Amniotic stem cell (primary cell): ENCODE measurements around the gene SSNA1.

Source experiments
- DNase-seq: peaks from one replicate; lab custom pipeline; 2025; lab: John Stamatoyannopoulos, UW

The SSNA1 gene

GRCh38 chr9:137188490-137189296 is at the start of gene SSNA1, which contains the start of gene ANAPC2:
TSS of gene SSNA1 (plus strand) at chr9:137188676. CDS start at chr9:137188727, 51 bp downstream.
TSS of gene ANAPC2 (minus strand) at chr9:137188560. CDS start at chr9:137188532, 28 bp downstream.
- peak; percentile 66 for DNase-seq

- DNase-seq: no peak
Observed at GRCh38 chr9:137138722-137139467, 49.6 kb upstream of the SSNA1 start, which contains the start of gene GRIN1. TSS of gene GRIN1 (plus strand) at chr9:137139154. CDS start at chr9:137139487, 333 bp downstream.

- DNase-seq: no peak
Observed at GRCh38 chr9:137139468-137140150, 48.9 kb upstream of the SSNA1 start.

- DNase-seq: no peak
Observed at GRCh38 chr9:137140151-137141012, 48.1 kb upstream of the SSNA1 start.

- DNase-seq: no peak
Observed at GRCh38 chr9:137141050-137141810, 47.2 kb upstream of the SSNA1 start.

GRCh38 chr9:137141976-137142936 is 46.2 kb upstream of the SSNA1 start:
- DNase-seq: no peak

GRCh38 chr9:137143459-137143858 is 45.0 kb upstream of the SSNA1 start:
- no peak for DNase-seq

- no peak for DNase-seq
Observed at GRCh38 chr9:137145731-137146526, 42.5 kb upstream of the SSNA1 start.

GRCh38 chr9:137146527-137146918 is 42.0 kb upstream of the SSNA1 start:
- DNase-seq: no peak

GRCh38 chr9:137147091-137147792 is 41.2 kb upstream of the SSNA1 start:
- DNase-seq: no peak

- DNase-seq: no peak
Observed at GRCh38 chr9:137147793-137148160, 40.7 kb upstream of the SSNA1 start.

- no peak for DNase-seq
Observed at GRCh38 chr9:137148242-137148641, 40.2 kb upstream of the SSNA1 start.

GRCh38 chr9:137148661-137149060 is 39.8 kb upstream of the SSNA1 start:
- no peak for DNase-seq

GRCh38 chr9:137149363-137149762 is 39.1 kb upstream of the SSNA1 start:
- DNase-seq: no peak

GRCh38 chr9:137149942-137150616 is 38.4 kb upstream of the SSNA1 start:
- DNase-seq: no peak

GRCh38 chr9:137150617-137151457 is 37.6 kb upstream of the SSNA1 start:
- no peak for DNase-seq
